Measurements from ENCODE around the gene SREBF1.

SREBF1 gene

DNA sequence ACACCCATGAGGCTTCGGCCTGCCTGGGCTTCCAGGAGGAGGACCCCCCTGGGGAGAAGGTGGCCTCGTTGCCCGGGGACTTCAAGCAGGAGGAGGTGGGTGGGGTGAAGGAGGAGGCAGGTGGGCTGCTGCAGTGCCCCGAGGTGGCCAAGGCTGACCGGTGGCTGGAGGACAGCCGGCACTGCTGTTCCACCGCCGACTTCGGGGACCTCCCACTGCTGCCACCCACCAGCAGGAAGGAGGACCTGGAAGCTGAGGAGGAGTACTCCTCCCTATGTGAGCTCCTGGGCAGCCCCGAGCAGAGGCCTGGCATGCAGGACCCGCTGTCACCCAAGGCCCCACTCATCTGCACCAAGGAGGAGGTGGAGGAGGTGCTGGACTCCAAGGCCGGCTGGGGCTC is 41.5 kb downstream of the SREBF1 start:
- H3K4me3 ChIP-seq (ENCODE audit: low read depth, low read length), result no peak overlapping the region
- no peak for DNase-seq (ENCODE audit: low read depth)
- no peak for TF ChIP-seq CTCF (IDR thresholded peaks at IDR 0.05; ENCODE audit: control insufficient read depth, extremely low read depth, insufficient read depth)

DNA sequence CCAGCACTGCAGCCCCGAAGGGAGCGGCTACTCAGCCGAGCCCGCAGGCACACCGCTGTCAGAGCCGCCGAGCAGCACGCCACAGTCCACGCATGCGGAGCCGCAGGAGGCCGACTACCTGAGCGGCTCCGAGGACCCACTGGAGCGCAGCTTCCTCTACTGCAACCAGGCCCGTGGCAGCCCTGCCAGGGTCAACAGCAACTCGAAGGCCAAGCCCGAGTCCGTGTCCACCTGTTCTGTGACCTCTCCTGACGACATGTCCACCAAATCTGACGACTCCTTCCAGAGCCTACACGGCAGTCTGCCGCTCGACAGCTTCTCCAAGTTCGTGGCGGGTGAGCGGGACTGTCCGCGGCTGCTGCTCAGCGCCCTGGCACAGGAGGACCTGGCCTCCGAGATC is 42.4 kb downstream of the SREBF1 start:
- no peak for DNase-seq (ENCODE audit: low read depth)
- no peak overlapping the region for H3K4me3 ChIP-seq (ENCODE audit: low read depth, low read length)
- no peak for TF ChIP-seq CTCF (IDR thresholded peaks at IDR 0.05; ENCODE audit: control insufficient read depth, extremely low read depth, insufficient read depth)

DNA sequence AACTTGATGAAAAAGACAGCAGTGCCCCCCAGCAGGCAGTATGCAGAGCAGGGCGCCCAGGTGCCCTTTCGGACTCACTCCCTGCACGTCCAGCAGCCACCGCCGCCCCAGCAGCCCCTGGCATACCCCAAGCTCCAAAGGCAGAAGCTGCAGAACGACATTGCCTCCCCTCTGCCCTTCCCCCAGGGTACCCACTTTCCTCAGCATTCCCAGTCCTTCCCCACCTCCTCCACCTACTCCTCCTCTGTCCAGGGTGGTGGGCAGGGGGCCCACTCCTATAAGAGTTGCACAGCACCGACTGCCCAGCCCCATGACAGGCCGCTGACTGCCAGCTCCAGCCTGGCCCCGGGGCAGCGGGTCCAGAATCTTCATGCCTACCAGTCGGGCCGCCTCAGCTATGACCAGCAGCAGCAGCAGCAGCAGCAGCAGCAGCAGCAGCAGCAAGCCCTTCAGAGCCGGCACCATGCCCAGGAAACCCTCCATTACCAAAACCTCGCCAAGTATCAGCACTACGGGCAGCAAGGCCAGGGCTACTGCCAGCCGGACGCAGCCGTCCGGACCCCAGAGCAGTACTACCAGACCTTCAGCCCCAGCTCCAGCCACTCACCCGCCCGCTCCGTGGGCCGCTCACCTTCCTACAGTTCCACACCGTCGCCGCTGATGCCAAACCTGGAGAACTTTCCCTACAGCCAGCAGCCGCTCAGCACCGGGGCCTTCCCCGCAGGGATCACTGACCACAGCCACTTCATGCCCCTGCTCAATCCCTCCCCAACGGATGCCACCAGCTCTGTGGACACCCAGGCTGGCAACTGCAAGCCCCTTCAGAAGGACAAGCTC is 43.2 kb downstream of the SREBF1 start:
- TF ChIP-seq CTCF (IDR thresholded peaks at IDR 0.05; ENCODE audit: control insufficient read depth, extremely low read depth, insufficient read depth), result no peak
- no peak overlapping the region for H3K4me3 ChIP-seq (ENCODE audit: low read depth, low read length)
- DNase-seq (ENCODE audit: low read depth), result no peak

DNA sequence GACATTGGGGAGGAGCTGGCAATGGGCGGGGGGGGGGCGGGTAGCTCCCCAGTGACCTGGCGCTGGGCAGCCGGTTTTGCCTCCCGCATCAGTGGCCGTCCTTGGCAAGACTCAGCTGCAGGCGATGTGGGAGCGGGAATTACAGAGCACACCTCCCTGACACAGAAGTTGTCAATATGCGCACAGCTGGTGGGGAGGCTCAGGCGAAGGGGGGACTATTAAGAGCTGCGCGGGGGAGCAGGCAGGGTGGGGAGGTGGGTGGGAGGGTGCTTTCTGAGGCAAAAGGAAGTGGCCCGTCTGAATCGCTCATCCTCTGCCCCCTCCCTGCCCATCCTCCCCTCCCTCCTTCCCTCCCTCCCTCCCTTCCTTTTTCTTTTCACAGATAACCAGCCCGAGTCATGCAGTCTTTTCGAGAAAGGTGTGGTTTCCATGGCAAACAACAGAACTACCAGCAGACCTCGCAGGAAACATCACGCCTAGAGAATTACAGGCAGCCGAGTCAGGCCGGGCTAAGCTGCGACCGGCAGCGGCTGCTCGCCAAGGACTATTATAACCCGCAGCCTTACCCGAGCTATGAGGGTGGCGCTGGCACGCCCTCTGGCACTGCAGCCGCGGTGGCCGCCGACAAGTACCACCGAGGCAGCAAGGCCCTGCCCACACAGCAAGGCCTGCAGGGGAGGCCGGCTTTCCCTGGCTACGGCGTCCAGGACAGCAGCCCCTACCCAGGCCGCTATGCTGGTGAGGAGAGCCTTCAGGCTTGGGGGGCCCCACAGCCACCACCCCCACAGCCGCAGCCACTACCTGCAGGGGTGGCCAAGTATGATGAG is 44.0 kb downstream of the SREBF1 start:
- no peak overlapping the region for H3K4me3 ChIP-seq (ENCODE audit: low read depth, low read length)
- TF ChIP-seq CTCF (IDR thresholded peaks at IDR 0.05; ENCODE audit: control insufficient read depth, extremely low read depth, insufficient read depth), result no peak
- DNase-seq (ENCODE audit: low read depth), result no peak

GRCh38 chr17:17792037-17792550 is 44.7 kb downstream of the SREBF1 start:
- no peak for DNase-seq (ENCODE audit: low read depth)
- TF ChIP-seq CTCF (IDR thresholded peaks at IDR 0.05; ENCODE audit: control insufficient read depth, extremely low read depth, insufficient read depth), result no peak
- H3K4me3 ChIP-seq (ENCODE audit: low read depth, low read length), result no peak overlapping the region

DNA sequence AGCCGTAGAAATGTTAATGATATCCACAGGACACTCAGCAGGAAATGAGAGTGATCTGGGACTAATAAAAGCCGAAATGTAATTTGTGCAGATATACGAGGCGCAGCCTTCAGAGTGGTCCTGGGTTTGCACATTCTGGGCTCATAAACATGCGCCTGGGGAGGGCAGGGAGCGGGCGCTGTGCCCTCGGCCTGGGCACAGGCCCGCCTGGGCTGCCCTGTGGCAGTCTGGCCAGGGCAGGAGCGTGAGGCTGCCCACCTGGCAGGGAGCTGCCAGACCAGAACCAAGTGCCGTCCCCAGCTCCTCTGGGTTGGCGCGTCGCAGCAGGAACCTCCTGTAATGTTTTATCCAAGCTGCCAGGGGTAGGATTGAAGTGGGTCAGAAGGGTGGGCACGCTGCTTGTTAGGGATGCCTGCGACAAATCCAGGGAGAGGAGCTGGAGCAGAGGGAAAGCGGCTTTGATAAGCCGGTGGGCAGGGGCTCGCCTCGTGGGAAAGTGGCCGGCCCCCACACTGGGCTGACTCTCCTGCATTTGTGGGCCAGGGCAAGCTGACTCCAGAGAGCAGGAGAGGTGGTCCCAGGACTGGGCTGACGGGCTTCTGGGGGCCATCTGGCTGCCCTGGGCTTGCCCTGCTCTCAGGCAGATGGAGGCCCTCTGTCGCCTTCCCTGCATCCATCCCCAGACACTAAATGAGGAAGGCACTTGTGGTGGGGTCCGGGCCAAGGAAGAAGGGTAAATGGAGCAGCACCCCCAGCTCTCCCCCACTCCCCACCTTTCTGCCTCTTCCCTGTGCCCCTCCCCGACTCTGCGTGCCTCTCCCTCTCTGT is 45.9 kb downstream of the SREBF1 start:
- no peak overlapping the region for H3K4me3 ChIP-seq (ENCODE audit: low read depth, low read length)
- no peak for DNase-seq (ENCODE audit: low read depth)
- no peak for TF ChIP-seq CTCF (IDR thresholded peaks at IDR 0.05; ENCODE audit: control insufficient read depth, extremely low read depth, insufficient read depth)
